SH-SY5Y (cell line): Measurements from ENCODE around the gene MKX.

ENCODE experiments used
- GATA2 ChIP-seq: IDR thresholded peaks from 2 replicates; pipeline ENCODE4 v1.6.1; 2011; ENCODE audit warnings: mild to moderate bottlenecking, low read depth, low read length
- GATA3 ChIP-seq: IDR thresholded peaks from 2 replicates; pipeline ENCODE4 v1.6.1; 2011; ENCODE audit warnings: low read depth, mild to moderate bottlenecking, low read length, moderate library complexity

- no peak for TF ChIP-seq GATA2
- TF ChIP-seq GATA3, result no peak
Measured at GRCh38 chr10:27661514-27662286, 83.9 kb downstream of the MKX start.
